ENCODE data around the gene HINT2.

HINT2 gene

GRCh38 chr9:35810122-35810521 is 4.7 kb downstream of the HINT2 start:
- no peak for DNase-seq

DNA sequence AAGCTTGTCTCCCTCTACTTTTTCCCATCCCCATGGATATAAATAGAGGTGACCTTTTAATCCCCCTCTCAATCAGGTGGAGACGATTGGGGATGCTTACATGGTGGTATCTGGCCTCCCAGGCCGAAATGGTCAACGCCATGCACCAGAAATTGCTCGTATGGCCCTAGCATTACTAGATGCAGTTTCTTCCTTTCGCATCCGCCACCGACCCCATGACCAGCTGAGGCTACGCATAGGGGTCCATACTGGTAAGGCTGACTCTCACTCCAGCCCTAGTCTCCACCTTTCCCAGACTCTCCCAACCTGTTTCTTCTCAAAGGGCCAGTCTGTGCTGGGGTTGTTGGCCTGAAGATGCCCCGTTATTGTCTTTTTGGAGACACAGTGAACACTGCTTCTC is 6.4 kb downstream of the HINT2 start:
- DNase-seq = no peak

- no peak for DNase-seq
Measured at GRCh38 chr9:35806101-35806500, 8.7 kb downstream of the HINT2 start.

DNA sequence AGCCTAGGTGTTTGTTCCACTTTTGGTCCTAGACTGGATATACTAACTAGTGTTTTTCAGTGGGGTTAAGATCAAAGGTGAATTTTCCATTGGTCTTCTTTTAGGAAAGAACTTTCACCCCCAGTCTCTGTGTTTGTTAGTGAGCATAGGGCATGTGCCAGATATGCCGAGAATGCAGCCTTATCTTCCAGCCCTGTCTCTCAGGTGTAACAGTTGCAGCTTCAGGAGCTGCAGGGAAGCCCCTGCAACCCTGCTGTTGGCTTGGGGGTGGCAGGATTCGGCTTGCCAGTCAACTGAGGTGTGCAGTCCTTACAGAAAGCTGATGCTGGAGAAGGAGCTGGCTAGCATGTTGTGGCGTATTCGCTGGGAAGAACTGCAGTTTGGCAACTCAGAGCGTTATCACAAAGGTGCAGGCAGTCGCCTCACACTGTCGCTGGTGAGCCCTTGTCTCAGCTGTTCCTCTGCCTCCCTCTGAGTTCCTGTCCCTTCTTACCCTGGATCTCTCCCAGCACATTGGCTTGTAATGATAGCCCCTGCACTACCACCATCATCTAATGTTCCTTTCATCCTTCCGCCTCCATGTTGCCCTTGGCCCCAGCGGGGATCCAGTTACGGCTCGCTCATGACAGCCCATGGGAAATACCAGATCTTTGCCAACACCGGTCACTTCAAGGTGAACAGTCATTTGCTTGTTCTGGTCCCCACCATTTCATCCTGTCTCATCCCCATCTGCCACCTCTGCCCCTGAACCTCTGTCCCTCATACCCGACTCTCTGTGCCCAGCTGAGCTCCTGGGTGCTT is 13.3 kb downstream of the HINT2 start:
- no peak for DNase-seq

- no peak for DNase-seq
Measured at GRCh38 chr9:35800530-35800929, 14.3 kb downstream of the HINT2 start.

GRCh38 chr9:35798658-35799374 is 16.0 kb downstream of the HINT2 start:
- DNase-seq = no peak

GRCh38 chr9:35797311-35798109 is 17.3 kb downstream of the HINT2 start:
- DNase-seq = no peak

GRCh38 chr9:35795695-35796094 is 19.1 kb downstream of the HINT2 start:
- DNase-seq = no peak

GRCh38 chr9:35793461-35793860 is 21.4 kb downstream of the HINT2 start:
- no peak for DNase-seq

- no peak for DNase-seq
Measured at GRCh38 chr9:35792826-35793225, 22.0 kb downstream of the HINT2 start.

DNA sequence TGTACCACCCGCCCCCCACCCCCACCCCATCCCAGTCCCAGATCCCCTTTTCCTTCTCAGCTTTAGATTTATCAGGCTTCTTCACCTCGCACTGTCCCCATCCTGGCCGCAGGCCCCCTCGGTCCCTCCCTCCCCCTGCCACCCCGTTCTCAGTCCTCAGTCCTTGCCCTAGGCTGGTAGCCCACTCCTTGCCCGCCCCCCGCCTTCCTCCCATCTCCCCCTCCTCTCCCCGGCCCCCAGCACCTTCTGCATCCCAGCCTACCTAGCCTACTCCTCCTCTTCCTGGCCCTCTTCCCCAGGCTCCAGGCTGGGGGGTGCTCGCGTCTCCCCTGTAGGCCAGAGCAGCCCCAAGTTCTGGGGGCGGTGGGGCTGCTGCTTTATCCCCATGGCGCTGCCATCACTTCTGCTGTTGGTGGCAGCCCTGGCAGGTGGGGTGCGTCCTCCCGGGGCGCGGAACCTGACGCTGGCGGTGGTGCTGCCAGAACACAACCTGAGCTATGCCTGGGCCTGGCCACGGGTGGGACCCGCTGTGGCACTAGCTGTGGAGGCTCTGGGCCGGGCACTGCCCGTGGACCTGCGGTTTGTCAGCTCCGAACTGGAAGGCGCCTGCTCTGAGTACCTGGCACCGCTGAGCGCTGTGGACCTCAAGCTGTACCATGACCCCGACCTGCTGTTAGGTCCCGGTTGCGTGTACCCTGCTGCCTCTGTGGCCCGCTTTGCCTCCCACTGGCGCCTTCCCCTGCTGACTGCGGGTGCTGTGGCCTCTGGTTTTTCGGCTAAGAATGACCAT is 22.6 kb downstream of the HINT2 start:
- DNase-seq = no peak

DNA sequence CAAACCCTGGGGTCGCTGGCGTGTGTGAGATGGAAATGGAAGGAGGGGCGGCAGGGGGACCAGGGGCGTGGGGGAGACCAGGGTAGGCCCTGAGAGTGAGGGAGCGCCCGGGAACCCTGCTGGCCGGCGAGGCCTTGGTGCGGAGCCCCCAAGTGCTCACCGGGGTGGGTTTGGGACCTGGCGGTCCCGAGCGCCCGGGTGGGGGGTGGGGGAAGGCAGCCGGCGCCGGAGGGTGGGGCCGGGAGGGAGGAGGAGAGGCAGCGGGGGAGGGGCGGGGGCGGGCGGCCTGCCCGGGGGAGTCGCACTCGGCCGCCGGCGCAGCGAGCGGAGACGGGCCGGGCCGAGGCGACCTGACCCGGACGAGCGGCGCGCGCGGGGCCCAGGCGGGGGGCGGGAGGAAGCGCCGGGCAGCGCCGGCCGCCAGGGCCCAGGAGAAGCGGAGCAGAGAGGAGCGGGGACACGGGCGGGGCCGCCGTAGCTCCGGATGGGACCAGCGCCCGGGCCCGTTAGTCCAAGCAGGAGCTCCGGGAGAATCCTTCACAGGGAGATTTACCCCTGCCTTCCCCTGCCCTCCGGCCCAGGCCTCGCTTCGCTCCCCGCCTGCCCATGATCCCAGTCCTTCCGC is 23.4 kb downstream of the HINT2 start, which contains the start of gene NPR2:
TSS of gene NPR2 (plus strand) at position 295 of the 625 bp plus-strand sequence. CDS start 818 bp downstream, outside the sequence.
- DNase-seq = no peak

GRCh38 chr9:35790385-35791296 is 24.2 kb downstream of the HINT2 start:
- DNase-seq = peak; percentile 43

DNA sequence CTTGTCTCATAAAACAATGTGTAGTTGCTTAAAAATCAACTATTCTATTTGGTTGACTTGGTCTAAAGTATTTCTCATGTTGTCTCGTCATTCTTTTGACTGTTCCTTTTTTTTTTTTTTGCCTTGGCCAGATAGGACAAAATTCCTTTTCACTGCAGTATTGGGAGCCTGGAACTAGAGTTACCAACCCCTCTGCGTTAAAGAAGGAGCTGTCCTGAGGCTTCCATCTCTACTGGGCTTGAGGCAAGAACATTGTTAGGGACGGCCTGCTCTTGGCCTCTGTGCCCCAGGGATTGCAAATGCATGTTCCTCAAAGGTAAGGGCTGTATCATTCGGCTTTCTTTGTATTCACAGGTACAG is 24.8 kb downstream of the HINT2 start:
- no peak for DNase-seq

GRCh38 chr9:35789541-35789940 is 25.3 kb downstream of the HINT2 start:
- no peak for DNase-seq

DNA sequence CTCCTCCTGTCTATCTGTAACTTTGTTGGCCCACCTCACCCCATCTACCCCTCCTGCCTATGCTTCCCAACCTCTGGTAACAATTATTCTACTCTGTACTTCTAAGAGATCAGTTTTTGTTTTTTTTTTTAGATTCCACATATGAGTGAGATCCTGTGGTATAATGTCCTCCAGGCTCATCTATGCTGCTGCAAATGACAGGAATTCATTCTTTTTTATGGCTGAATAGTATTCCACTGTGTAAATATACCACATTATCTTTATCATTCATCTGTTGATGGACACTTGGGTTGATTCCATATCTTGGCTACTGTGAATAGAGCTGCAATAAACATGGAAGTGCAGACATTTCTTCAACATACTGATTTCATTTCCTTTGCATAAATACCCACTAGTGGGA is 31.4 kb downstream of the HINT2 start:
- DNase-seq = no peak

DNA sequence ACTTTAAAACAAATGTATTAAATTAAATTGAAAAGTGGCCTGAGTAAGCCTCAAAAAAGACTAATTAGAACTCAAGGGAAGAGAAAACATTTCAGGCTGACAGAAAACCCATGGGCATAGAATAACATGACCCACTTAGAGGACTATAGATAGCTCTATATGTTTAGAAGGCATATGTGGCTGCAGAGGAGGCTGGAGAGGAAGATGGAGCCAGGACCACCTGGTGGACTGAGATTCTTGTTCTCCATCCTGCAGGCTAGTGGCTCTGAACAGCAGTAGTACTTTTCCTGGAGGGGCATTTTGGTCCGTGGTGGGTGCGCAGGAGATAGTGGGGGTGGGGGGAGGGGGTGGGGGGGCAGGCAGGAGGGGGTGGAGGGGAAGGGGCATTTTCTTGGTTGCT is 33.8 kb downstream of the HINT2 start:
- no peak for DNase-seq

DNA sequence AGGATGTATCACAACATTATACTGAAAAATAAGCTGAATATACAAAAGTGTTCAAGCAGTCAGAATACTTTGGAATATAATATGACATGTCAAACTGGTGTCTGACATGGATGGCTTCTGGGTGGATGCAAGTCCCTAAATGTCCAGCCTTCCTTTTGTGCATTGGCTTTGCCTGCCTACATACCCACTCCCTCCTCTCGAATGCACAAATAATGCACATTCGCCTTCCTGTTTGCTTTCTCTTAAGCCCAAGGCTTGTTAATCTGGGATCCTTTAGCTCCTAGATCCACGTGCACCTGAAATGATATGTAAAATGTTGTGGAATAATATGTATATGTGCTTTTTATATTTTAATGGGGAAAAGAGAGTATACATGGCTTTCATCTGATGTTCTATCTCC is 36.3 kb downstream of the HINT2 start:
- no peak for DNase-seq

- peak; percentile 68 for DNase-seq
Measured at GRCh38 chr9:35776018-35776417, 38.8 kb downstream of the HINT2 start.

- no peak for DNase-seq
Measured at GRCh38 chr9:35774907-35775635, 39.8 kb downstream of the HINT2 start.

All from NCI-H526 treated with DMSO at 0.1 percent for 48 hours (cell line).